ENCODE measurements around the gene WDFY2. TPM values are rescaled to one million over a fixed set of nuclear protein-coding genes. Genes with fewer than 3 reads are reported as not detected.

WDFY2 gene
- total RNA-seq, 1 donor from 2014 or later, result 20.8 TPM

DNA sequence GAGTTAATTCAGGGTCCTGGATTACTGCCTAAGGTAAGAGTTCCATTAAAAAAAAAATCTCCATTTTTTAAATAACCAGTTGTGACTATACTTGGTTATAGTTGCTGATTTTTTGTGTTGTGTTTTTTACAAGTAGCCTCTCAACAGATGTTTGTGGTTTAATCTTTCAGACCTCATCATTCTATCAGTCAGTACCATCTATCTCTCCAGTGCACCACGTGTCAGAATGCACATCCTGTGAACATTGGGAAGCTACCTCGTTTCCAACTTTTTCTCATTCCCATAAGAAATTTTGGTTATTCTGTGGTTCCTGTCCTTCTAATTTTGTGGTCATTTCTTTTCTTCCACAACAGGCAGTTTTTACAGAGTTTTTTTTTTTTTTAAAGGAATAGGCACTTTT lies 39.2 kb downstream of the WDFY2 start:
- H3K4me3 Mint-ChIP-seq, result no peak overlapping the region
- H3K27ac Mint-ChIP-seq, result no peak overlapping the region
- CTCF ChIA-PET, result no interaction called here

DNA sequence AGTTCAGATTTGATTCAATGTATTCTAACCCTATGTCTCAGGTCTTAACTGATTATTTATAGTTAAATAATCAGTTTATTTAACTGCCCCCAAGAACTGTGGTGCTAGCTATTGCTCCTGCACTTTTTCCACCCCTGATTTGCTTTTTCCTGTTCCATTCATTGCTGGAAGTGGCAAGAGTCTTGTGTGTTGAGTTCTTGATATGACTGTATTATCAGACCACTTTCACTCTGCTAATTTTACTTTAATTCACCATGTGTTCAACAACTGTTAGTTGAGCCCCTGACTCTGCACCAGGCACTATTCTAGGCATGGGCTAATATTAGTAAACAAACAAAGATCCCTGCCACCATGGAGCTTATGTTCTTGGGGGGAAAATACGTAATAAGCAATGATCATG lies 39.9 kb downstream of the WDFY2 start:
- no peaks in the 10 kb centered on the region for H3K9me3 Mint-ChIP-seq
- no peak overlapping the region for H3K27ac Mint-ChIP-seq
- peaks cover 8% of the 10 kb centered on the region for H3K36me3 Mint-ChIP-seq (ENCODE audit: low read depth)
- ChIA-PET CTCF (interaction anchor here (1.2 kb wide), 1 partner anchor 10 kb away, joined by 5 read pairs; no protein-coding TSS in a partner anchor), POLR2A (interaction anchor here (0.8 kb wide), 1 partner anchor 21 kb away, joined by 4 read pairs; no protein-coding TSS in a partner anchor)
- H3K27me3 Mint-ChIP-seq, result no peaks in the 10 kb centered on the region
- DNase-seq (no peak), ATAC-seq (ENCODE audit: low read depth) (no peak)
- intact Hi-C loops (cut with micrococcal nuclease), result loop anchor here (5.0 kb wide), 1 partner anchor 33 kb away; no protein-coding TSS in a partner anchor
- TF ChIP-seq, protein P1, sequence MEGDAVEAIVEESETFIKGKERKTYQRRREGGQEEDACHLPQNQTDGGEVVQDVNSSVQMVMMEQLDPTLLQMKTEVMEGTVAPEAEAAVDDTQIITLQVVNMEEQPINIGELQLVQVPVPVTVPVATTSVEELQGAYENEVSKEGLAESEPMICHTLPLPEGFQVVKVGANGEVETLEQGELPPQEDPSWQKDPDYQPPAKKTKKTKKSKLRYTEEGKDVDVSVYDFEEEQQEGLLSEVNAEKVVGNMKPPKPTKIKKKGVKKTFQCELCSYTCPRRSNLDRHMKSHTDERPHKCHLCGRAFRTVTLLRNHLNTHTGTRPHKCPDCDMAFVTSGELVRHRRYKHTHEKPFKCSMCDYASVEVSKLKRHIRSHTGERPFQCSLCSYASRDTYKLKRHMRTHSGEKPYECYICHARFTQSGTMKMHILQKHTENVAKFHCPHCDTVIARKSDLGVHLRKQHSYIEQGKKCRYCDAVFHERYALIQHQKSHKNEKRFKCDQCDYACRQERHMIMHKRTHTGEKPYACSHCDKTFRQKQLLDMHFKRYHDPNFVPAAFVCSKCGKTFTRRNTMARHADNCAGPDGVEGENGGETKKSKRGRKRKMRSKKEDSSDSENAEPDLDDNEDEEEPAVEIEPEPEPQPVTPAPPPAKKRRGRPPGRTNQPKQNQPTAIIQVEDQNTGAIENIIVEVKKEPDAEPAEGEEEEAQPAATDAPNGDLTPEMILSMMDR (IDR thresholded peaks at IDR 0.05), result no peak
- no peak overlapping the region for H3K4me3 Mint-ChIP-seq
- H3K4me1 Mint-ChIP-seq, result peaks cover 33% of the 10 kb centered on the region

More for the DNA sequence above, 39.2 kb downstream of the WDFY2 start:
- Mint-ChIP-seq H3K36me3 (ENCODE audit: low read depth) (peaks cover 12% of the 10 kb centered on the region), H3K27me3 (no peaks in the 10 kb centered on the region), H3K9me3 (no peaks in the 10 kb centered on the region), H3K4me1 (peaks cover 30% of the 10 kb centered on the region)
- POLR2A ChIA-PET, result interaction anchor here (0.8 kb wide), 1 partner anchor 22 kb away, joined by 4 read pairs; no protein-coding TSS in a partner anchor
- DNase-seq, result no peak
- intact Hi-C loops (cut with micrococcal nuclease), result loop anchor here (5.0 kb wide), 1 partner anchor 34 kb away; no protein-coding TSS in a partner anchor
- TF ChIP-seq, protein P1 (IDR thresholded peaks at IDR 0.05), result no peak
- no peak for ATAC-seq (ENCODE audit: low read depth)

DNA sequence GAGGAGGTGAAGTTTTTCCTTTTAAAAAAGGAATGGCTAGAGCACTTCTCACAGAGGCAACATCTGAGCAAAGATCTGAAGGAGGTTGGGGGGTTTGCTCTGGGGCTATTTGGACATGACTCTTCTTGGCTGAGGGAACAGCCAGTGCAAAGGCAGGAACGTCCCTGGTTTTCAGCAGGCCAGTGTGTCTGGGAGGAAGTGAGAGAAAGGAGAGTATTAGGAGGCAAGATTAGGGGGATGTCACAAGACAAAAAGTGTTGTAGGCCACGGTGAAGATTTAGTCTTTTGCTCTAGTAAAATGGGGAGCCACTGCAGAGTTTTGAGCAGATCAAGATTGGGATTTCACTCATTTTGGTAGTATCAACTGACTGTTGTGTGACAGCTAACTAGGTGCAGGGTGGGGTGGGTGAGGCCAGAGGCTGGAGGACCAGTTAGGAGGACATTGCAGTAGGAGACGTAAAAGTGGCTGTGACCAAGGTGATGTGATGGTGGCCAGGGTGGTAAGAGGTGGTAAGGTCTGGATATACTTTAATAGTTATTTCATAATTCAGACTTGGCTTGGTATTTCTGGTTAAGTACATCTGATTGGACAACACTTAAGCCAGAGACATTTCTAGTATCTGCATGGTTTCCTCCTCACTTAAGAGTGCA lies 40.6 kb downstream of the WDFY2 start:
- DNase-seq, result no peak
- POLR2A ChIA-PET, result interaction anchor here (0.7 kb wide), 1 partner anchor 13 kb away, joined by 3 read pairs; no protein-coding TSS in a partner anchor
- H3K4me1 Mint-ChIP-seq, result peaks cover 28% of the 10 kb centered on the region
- no peaks in the 10 kb centered on the region for H3K9me3 Mint-ChIP-seq
- CTCF ChIA-PET, result interaction anchor here (0.7 to 1.2 kb wide), 2 partner anchors 10 kb away, joined by 3 to 5 read pairs; no protein-coding TSS in a partner anchor
- H3K36me3 Mint-ChIP-seq (ENCODE audit: low read depth), result peaks cover 7% of the 10 kb centered on the region
- H3K27me3 Mint-ChIP-seq, result no peaks in the 10 kb centered on the region
- no peak for ATAC-seq (ENCODE audit: low read depth)
- TF ChIP-seq, protein P1 (IDR thresholded peaks at IDR 0.05), result no peak
- no peak overlapping the region for H3K4me3 Mint-ChIP-seq
- H3K27ac Mint-ChIP-seq, result peak overlapping the region; percentile 31
- intact Hi-C loops (cut with micrococcal nuclease), result loop anchor here (5.0 kb wide), 1 partner anchor 32 kb away; no protein-coding TSS in a partner anchor

DNA sequence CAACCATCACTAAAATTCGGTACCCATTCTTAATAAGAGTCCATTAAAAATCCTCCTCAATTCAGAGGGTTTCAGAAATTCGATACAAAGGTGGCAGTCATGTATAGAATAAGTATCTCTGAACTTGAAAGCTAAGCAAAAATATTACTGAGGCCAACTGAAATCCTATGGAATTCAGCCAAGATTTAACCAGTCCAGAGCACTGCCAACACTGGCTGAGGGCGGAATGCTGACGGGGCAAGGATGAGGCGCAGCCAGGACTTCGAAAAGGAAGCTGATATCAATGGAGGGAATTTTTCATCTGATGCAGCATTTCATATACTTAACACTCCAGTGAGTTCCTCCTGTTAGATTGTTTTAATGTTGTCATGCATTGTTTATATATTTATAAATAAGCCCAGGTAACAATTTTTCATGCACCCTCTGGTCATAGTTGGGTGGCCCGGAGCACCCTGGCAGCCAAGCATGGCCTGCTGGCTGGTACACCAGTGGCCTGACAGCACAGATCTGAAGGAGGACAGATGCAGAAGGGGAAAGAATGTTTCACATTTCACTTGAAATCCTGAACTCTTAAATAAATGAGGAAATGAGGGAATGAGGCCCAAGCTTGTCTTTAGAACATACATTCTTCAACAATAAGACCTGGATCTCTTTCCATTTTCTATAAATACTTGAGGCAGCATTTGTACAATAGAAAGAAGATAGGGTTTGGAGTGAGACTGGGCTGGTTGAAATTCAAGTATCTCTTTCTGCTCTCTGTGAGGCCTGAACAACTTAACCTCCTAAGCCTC lies 41.5 kb downstream of the WDFY2 start:
- ChIA-PET POLR2A (interaction anchor here (0.7 kb wide), 1 partner anchor 14 kb away, joined by 3 read pairs; no protein-coding TSS in a partner anchor), CTCF (interaction anchor here (0.7 kb wide), 1 partner anchor 11 kb away, joined by 3 read pairs; no protein-coding TSS in a partner anchor)
- Mint-ChIP-seq H3K4me1 (peaks cover 27% of the 10 kb centered on the region), H3K27me3 (no peaks in the 10 kb centered on the region), H3K36me3 (ENCODE audit: low read depth) (peaks cover 7% of the 10 kb centered on the region), H3K27ac (no peak overlapping the region), H3K4me3 (no peak overlapping the region), H3K9me3 (no peaks in the 10 kb centered on the region)
- DNase-seq (no peak), ATAC-seq (ENCODE audit: low read depth) (no peak)
- TF ChIP-seq, protein P1 (IDR thresholded peaks at IDR 0.05), result no peak
- intact Hi-C loops (cut with micrococcal nuclease), result loop anchor here (1.0 kb wide), 1 partner anchor 10 kb away; no protein-coding TSS in a partner anchor

All from activated B cell treated with CpG ODN at 0.5 μM for 24 hours (primary cell).